ENCODE results near the gene TMEFF1. TPM values are rescaled to one million over a fixed set of nuclear protein-coding genes. Genes with fewer than 3 reads are reported as not detected.

Gene TMEFF1
- total and polyA plus RNA-seq, 2 of the 8 experiments (the other 6 are each of a cell fraction or from before 2014, with no cell fraction given): 13.5 to 68.2 TPM

DNA sequence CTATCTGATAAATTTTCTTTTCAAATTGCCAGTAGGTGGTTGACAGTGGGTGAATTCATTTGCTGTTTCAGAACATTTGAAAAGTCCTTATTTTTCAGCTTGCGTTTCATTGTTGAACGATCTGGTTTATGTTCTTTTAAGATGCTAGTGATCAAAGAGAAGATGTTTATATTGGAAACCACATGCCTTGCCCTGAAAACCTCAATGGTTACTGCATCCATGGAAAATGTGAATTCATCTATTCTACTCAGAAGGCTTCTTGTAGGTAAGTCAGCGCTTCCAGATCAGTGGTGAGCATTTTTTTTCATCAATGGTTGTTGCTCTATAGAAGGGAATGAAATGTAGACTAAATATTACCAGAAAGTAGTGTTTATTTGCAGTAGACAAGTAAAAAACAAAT is 88.3 kb downstream of the TMEFF1 start:
- H3K27me3 ChIP-seq (replicated peaks in 1 of 4; ENCODE audit: control insufficient read depth in 3 of 4, extremely low read depth in 1 of 4, insufficient read depth in 3 of 4, low read length in 3 of 4): no peaks in the 10 kb centered on the region
- FAIRE-seq (no peak), DNase-seq (ENCODE audit: low read depth in 1 of 2, low spot score in 2 of 2) (no peak)
- no peak overlapping the region for H3K4me3 ChIP-seq (ENCODE audit: extremely low read depth in 1 of 4, insufficient read depth in 2 of 4, low read depth in 3 of 4, low read length in 4 of 4)
- no peak overlapping the region for H4K91ac ChIP-seq (replicated peaks; ENCODE audit: insufficient read length, low read length)
- H3K27ac ChIP-seq (ENCODE audit: low read depth, low read length): no peak overlapping the region
- ChIA-PET POLR2A (ENCODE audit: partially characterized antibody) (no interaction called here), CTCF (ENCODE audit: partially characterized antibody) (no interaction called here)
- no peak overlapping the region for H3K56ac ChIP-seq (replicated peaks; ENCODE audit: insufficient read length, low read depth, low read length)
- no peak overlapping the region for H3K14ac ChIP-seq (ENCODE audit: insufficient read length)
- H3K4me2 ChIP-seq (ENCODE audit: insufficient read depth in 1 of 2, low read depth in 2 of 2, low read length in 2 of 2): no peak overlapping the region
- peaks cover 0 to 12% of the 10 kb centered on the region in 2 experiments; a peak in 1 of 4 replicates for H3K79me2 ChIP-seq (ENCODE audit: control insufficient read depth in 1 of 2, insufficient read depth in 2 of 2, low read length in 2 of 2)
- no peak overlapping the region for H2BK20ac ChIP-seq (ENCODE audit: low read length)
- no peaks in the 10 kb centered on the region for H3K79me1 ChIP-seq (ENCODE audit: low read depth, low read length)
- H3K23ac ChIP-seq (ENCODE audit: insufficient read length): no peak overlapping the region
- peaks cover 0 to 2% (median 0%) of the 10 kb centered on the region in 4 experiments; a peak in 1 of 7 replicates for H3K4me1 ChIP-seq (replicated peaks in 1 of 4; ENCODE audit: control insufficient read depth in 3 of 4, insufficient read depth in 4 of 4, low read length in 3 of 4)
- no peak overlapping the region for H3K18ac ChIP-seq (ENCODE audit: extremely low read depth, low read length)
- H2AK5ac ChIP-seq (ENCODE audit: low read depth, low read length): no peak overlapping the region
- no peak overlapping the region for H2AFZ ChIP-seq (ENCODE audit: low read length)
- no peak overlapping the region for H3K9ac ChIP-seq (replicated peaks in 1 of 4; ENCODE audit: extremely low read depth in 1 of 4, low read depth in 3 of 4, low read length in 3 of 4)
- no peak overlapping the region for H2BK5ac ChIP-seq (ENCODE audit: low read depth, low read length)
- no peak overlapping the region for H3K4ac ChIP-seq (replicated peaks; ENCODE audit: insufficient read length, low read depth, low read length)
- H4K8ac ChIP-seq (ENCODE audit: extremely low read depth, insufficient read depth, low read length): no peak overlapping the region
- no peak overlapping the region for H2BK15ac ChIP-seq (ENCODE audit: low read length)
- H3K23me2 ChIP-seq (ENCODE audit: low read depth, low read length): no peaks in the 10 kb centered on the region
- H4K20me1 ChIP-seq (replicated peaks in 1 of 2; ENCODE audit: control insufficient read depth in 1 of 2, insufficient read depth in 2 of 2, low read length in 2 of 2): peaks cover 4 to 5% of the 10 kb centered on the region in 2 experiments
- H2BK120ac ChIP-seq (replicated peaks; ENCODE audit: low read depth, low read length): no peak overlapping the region
- no peak overlapping the region for H2BK12ac ChIP-seq (ENCODE audit: low read depth, low read length)
- 82% methylated on average over 3 of the region's 3 CpGs; no CpG with 5 or more reads in 1 of the 2 experiments for WGBS, 2 experiments (ENCODE audit: extremely low coverage in 1 of 2, insufficient coverage in 1 of 2, insufficient read length in 1 of 2, insufficient replicate concordance in 2 of 2, low coverage in 1 of 2, low lambda C conversion rate in 2 of 2, missing lambda C conversion rate in 1 of 2)
- TF ChIP-seq ZNF274 (IDR thresholded peaks at IDR 0.05; ENCODE audit: borderline replicate concordance, extremely low read depth, low read length) (no peak), TBP (IDR thresholded peaks at IDR 0.05; ENCODE audit: low read depth, low read length) (no peak), BCL11A (IDR thresholded peaks at IDR 0.05; ENCODE audit: low read depth in 2 of 2, low read length in 2 of 2) (no peak), MAFK (IDR thresholded peaks at IDR 0.05; ENCODE audit: low read depth, low read length) (no peak), RXRA (IDR thresholded peaks at IDR 0.05; ENCODE audit: insufficient read depth, low read depth, low read length) (no peak), KDM1A (IDR thresholded peaks at IDR 0.05; ENCODE audit: borderline replicate concordance, low read length) (no peak), BACH1 (IDR thresholded peaks at IDR 0.05; ENCODE audit: low read length) (no peak), GABPA (IDR thresholded peaks at IDR 0.05; ENCODE audit: borderline replicate concordance, insufficient read depth, low read length) (no peak), CBX5 (IDR thresholded peaks at IDR 0.05; ENCODE audit: low read depth, low read length) (no peak), SRF (IDR thresholded peaks at IDR 0.05; ENCODE audit: low read depth, low read length) (no peak), POLR2A (IDR thresholded peaks at IDR 0.05; ENCODE audit: control extremely low read depth in 1 of 2, low read depth in 2 of 2, low read length in 2 of 2) (no peak)
- no peaks in the 10 kb centered on the region for H3K9me3 ChIP-seq (ENCODE audit: insufficient read depth in 2 of 2, low read depth in 1 of 2, low read length in 1 of 2)
- no peak overlapping the region for H4K5ac ChIP-seq (ENCODE audit: insufficient read length, low read depth, low read length)
- H3K36me3 ChIP-seq (ENCODE audit: control insufficient read depth in 2 of 4, insufficient read depth in 4 of 4, low read length in 3 of 4): peaks cover 2 to 44% (median 21%) of the 10 kb centered on the region in 4 experiments; a peak in 6 of 8 replicates
